ENCODE data around the gene TECTB.

Gene TECTB

GRCh38 chr10:112265745-112266144 lies 17.5 kb upstream of the TECTB start:
- DNase-seq, result no peak
- in situ Hi-C loops (cut with HindIII; ENCODE audit: low pct_ligation_motif_present, low pct_unique_long_range_greater_than_20kb, low sequenced_read_pairs), result no loop called here

DNA sequence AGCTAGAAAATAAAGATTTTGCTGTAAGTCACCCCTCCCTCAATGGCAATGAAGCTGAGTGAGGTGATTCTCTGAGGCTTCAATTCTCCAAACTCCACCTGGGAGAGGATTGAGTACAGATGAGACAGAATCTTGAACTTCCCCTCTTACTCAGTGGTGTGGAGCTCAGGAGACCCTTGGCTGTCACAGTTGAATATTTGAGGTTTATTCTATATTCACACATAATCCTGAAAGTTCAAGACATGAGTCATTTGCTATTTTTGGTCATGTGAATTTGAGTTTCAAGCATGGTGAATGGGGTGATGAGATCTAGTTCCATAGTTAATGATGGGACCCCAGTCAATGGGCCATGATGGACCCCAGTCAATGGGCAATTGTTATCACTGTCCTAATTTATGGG lies 13.9 kb upstream of the TECTB start:
- no peak for DNase-seq
- in situ Hi-C loops (cut with HindIII; ENCODE audit: low pct_ligation_motif_present, low pct_unique_long_range_greater_than_20kb, low sequenced_read_pairs), result no loop called here

GRCh38 chr10:112271982-112272381 lies 11.2 kb upstream of the TECTB start:
- in situ Hi-C loops (cut with HindIII; ENCODE audit: low pct_ligation_motif_present, low pct_unique_long_range_greater_than_20kb, low sequenced_read_pairs), result no loop called here
- DNase-seq, result no peak

- no peak for DNase-seq
- in situ Hi-C loops (cut with HindIII; ENCODE audit: low pct_ligation_motif_present, low pct_unique_long_range_greater_than_20kb, low sequenced_read_pairs), result no loop called here
These were observed 8.4 kb upstream of the TECTB start for GRCh38 chr10:112274831-112275230.

DNA sequence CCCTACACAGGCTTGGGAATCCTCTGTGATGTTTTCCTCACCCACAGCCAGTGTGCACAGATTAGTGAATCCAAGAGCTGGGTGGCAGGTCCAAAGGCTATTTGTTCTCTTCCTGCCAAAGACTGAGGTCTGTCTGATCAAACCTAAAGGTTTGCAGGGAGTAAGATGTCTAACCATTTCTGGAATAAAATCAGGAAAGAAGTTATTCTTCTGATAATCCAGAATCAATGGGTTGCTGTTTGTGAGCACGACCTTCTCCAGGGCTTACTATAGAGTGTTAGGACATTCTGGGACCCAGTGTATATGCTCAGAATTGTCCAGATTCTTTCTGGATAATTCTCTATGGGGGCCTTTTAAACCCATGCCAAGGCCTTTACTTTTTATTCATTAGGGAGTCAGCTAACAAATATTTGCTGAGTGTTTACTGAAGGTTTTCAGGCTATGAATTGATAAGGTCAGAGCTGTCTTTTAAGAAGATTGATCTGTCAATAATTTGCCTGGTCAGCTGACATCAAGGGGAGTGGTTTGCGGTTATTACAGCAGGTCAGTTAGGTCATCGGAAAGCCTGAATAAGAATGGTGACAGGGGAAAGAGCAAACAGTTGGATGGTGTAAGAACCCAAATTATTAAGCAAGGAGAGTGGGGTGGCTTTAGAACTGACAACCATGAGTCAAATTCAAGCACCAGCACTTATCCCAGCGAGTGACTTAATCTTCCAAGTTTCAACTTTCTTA lies 7.5 kb upstream of the TECTB start:
- no peak for DNase-seq
- in situ Hi-C loops (cut with HindIII; ENCODE audit: low pct_ligation_motif_present, low pct_unique_long_range_greater_than_20kb, low sequenced_read_pairs), result no loop called here

- DNase-seq, result no peak
- in situ Hi-C loops (cut with HindIII; ENCODE audit: low pct_ligation_motif_present, low pct_unique_long_range_greater_than_20kb, low sequenced_read_pairs), result no loop called here
These were observed 4.3 kb upstream of the TECTB start for GRCh38 chr10:112278871-112279270.

- in situ Hi-C loops (cut with HindIII; ENCODE audit: low pct_ligation_motif_present, low pct_unique_long_range_greater_than_20kb, low sequenced_read_pairs), result no loop called here
- no peak for DNase-seq
These were observed 3.8 kb upstream of the TECTB start for GRCh38 chr10:112279433-112279832.

GRCh38 chr10:112280205-112280921 lies 2.8 kb upstream of the TECTB start:
- in situ Hi-C loops (cut with HindIII; ENCODE audit: low pct_ligation_motif_present, low pct_unique_long_range_greater_than_20kb, low sequenced_read_pairs), result no loop called here
- no peak for DNase-seq

GRCh38 chr10:112282086-112282485 lies 1.1 kb upstream of the TECTB start:
- in situ Hi-C loops (cut with HindIII; ENCODE audit: low pct_ligation_motif_present, low pct_unique_long_range_greater_than_20kb, low sequenced_read_pairs), result no loop called here

GRCh38 chr10:112286837-112287818 lies 3.9 kb downstream of the TECTB start:
- in situ Hi-C loops (cut with HindIII; ENCODE audit: low pct_ligation_motif_present, low pct_unique_long_range_greater_than_20kb, low sequenced_read_pairs), result no loop called here

More at GRCh38 chr10:112282086-112282485, 1.1 kb upstream of the TECTB start:
- DNase-seq, result no peak

DNA sequence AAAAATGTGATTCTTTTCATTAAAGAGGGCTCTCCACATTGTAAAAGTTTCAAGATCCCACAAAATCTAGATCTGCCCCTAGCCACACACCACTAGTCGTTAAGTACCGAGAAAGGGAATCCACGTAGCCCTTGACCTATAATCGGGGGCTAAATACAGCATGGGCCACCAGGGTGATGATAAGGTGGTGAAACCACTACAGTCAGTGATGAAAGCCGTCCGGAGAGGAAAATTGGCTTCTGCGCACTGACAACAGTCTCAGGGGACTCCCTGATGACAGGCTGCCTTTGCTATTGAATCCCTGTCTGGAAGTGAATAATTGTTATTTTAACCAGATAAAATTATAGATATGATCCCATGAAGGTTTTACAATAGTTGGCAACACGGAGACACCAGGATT lies 4.6 kb downstream of the TECTB start:
- DNase-seq, result no peak
- in situ Hi-C loops (cut with HindIII; ENCODE audit: low pct_ligation_motif_present, low pct_unique_long_range_greater_than_20kb, low sequenced_read_pairs), result no loop called here

More at GRCh38 chr10:112286837-112287818, 3.9 kb downstream of the TECTB start:
- DNase-seq, result no peak

DNA sequence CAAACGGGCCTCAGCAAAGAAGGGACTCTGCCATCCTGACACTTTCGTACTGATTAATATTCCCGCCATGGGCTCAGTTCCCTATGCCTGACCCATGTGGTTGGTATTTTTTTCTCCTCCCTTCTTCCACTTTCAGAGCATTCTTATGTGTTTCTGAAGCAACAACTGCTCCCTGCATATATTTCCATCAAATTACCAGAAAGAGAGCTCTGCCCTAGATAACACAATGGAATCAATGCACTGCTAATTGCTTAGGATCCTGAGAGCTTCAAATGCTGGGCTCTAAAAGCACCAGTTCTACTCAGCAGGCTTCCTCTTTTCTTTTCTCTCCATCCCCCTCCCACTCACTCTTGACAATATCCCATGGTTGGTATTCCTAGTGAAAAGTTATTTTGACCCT lies 5.3 kb downstream of the TECTB start:
- DNase-seq, result no peak
- in situ Hi-C loops (cut with HindIII; ENCODE audit: low pct_ligation_motif_present, low pct_unique_long_range_greater_than_20kb, low sequenced_read_pairs), result no loop called here

- in situ Hi-C loops (cut with HindIII; ENCODE audit: low pct_ligation_motif_present, low pct_unique_long_range_greater_than_20kb, low sequenced_read_pairs), result no loop called here
- DNase-seq, result no peak
These were observed 6.3 kb downstream of the TECTB start for GRCh38 chr10:112289373-112290053.

- no peak for DNase-seq
- in situ Hi-C loops (cut with HindIII; ENCODE audit: low pct_ligation_motif_present, low pct_unique_long_range_greater_than_20kb, low sequenced_read_pairs), result no loop called here
These were observed 6.8 kb downstream of the TECTB start for GRCh38 chr10:112290054-112290373.

DNA sequence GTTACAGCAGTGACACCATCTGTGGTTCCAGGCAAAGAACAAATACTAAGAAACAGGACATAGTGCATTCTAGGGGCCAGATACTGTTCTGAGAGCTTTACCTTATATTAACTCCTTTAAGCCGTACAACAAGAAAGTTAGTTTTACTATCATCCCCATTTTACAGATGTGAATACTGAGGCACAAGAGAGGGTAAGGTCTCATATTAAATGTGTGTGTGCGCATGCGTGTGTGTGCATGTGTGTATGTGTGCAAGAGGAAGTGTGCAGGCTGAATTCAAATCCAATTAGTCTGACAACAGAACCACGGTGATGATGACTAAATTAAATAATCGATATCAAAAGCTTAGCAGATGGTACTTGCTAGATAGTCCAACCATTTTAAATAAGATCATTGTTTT lies 11.0 kb downstream of the TECTB start:
- DNase-seq, result no peak
- in situ Hi-C loops (cut with HindIII; ENCODE audit: low pct_ligation_motif_present, low pct_unique_long_range_greater_than_20kb, low sequenced_read_pairs), result no loop called here

DNA sequence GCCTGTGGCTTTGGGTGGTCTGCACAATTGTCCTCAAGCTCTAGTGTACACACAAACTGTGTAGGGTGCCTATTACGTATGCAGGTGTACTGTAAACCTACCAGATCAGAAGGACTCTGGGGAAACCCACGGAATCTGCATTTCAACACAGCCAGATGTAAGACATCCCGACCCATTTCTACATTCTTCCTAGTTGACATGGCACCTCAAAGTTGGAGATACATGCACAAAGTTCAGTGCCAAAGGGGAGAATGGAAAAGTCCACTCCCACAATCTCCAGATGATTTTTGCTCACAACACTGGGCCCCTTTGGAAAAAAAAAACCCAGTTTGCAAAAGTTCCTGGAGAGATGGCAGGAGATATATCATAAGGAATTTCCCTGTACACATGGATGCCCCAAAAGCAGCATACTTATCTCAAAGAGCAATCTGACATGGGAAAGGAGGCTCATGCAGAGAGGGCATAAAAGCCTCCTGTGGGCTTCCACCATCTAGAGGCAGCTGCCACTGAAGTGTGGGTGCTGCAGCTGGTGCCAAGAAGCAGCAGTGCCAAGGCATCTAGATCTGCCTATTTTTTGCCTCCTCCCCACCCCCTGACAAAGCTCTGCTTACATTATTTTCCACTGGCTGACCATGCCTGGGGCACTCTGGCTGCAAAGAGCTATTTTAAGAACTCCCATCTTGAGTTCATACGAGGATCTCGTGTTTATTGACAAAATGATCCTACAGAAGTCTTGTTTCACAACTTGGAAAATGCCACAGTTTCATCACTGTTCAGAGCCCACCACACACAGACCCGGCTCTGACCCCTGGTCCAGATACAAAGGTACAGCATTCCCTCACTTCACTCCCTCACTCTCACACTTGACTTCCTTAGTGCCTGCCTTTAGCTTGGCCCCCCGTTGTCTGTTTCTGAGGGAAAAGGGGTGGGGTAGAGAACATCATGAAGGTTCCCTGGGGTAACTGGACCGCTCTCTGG lies 12.9 kb downstream of the TECTB start:
- in situ Hi-C loops (cut with HindIII; ENCODE audit: low pct_ligation_motif_present, low pct_unique_long_range_greater_than_20kb, low sequenced_read_pairs), result no loop called here
- no peak for DNase-seq

DNA sequence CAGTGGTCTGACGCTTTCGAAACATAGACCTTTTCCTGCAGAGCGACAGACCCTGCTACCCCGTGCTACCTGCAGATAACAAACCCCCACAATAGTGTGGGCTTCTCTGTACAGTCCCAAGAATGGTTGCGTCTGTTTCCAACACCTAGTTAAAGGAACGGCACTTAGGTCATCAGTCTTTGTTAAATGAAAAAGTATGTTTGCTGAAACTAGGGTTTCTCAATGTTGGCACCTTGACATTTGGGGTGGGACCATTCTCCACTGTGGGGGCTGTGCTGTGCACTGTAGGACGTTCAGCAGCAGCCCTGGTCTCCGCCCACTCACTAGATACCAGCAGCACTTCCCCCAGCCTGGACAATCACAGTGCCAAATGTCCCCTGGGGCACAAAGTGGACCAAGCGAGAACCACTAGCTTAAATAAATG lies 13.7 kb downstream of the TECTB start:
- in situ Hi-C loops (cut with HindIII; ENCODE audit: low pct_ligation_motif_present, low pct_unique_long_range_greater_than_20kb, low sequenced_read_pairs), result no loop called here
- no peak for DNase-seq

DNA sequence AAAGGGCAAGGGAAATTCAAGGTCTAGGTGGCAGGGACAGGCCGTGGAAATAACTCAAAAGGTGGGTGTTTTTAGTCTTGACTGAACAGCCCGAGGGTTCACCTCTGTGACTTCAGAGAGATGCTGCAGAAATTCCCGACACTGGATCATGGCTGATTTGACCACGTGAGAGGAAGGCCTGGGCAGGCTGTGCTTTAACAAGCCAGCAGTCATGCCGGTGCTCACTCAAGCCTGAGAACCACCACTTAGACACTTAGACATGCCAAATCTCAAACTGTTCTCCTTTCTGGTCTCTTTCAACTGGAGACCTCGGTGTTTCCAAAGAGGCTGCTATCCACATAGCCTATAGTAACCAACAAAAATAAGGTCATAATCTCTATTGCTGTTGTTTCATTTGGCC lies 15.4 kb downstream of the TECTB start:
- in situ Hi-C loops (cut with HindIII; ENCODE audit: low pct_ligation_motif_present, low pct_unique_long_range_greater_than_20kb, low sequenced_read_pairs), result no loop called here
- no peak for DNase-seq
